H9 (cell line): ENCODE data around the gene PREB. TPM values are rescaled to one million over a fixed set of nuclear protein-coding genes. Genes with fewer than 3 reads are reported as not detected.

Experiments used
- DNase-seq: peaks from one replicate; pipeline ENCODE4 v3.0.0-alpha.2; 2017
- H2AFZ ChIP-seq: one replicate; pipeline ENCODE4 v1.6.1; 2013; ENCODE audit warnings: mild to moderate bottlenecking, low read length, control low read depth, moderate library complexity
- H2AK5ac ChIP-seq: 2 replicates; pipeline ENCODE4 v1.6.1; 2013; ENCODE audit warnings: low read length, control low read depth, mixed read lengths; ENCODE audit not compliant: insufficient read length
- H2BK120ac ChIP-seq: one replicate; pipeline ENCODE4 v1.6.1; 2013; ENCODE audit warnings: low read depth, mild to moderate bottlenecking, low read length, control low read depth, inconsistent platforms; ENCODE audit not compliant: poor library complexity, severe bottlenecking
- H2BK12ac ChIP-seq: 2 replicates; pipeline ENCODE4 v1.6.1; 2013; ENCODE audit warnings: low read length, control low read depth, mixed read lengths, low read depth; ENCODE audit not compliant: insufficient read length
- H2BK15ac ChIP-seq: 2 replicates; pipeline ENCODE4 v1.6.1; 2013; ENCODE audit warnings: low read depth, low read length, control low read depth
- H2BK20ac ChIP-seq: one replicate; pipeline ENCODE4 v1.6.1; 2013; ENCODE audit warnings: low read depth, mild to moderate bottlenecking, low read length, control low read depth, inconsistent platforms; ENCODE audit not compliant: poor library complexity, severe bottlenecking
- H2BK5ac ChIP-seq: 2 replicates; pipeline ENCODE4 v1.6.1; 2013; ENCODE audit warnings: low read length, control low read depth, mixed read lengths; ENCODE audit not compliant: insufficient read length
- H3K14ac ChIP-seq: 2 replicates; pipeline ENCODE4 v1.6.1; 2013; ENCODE audit warnings: low read length, control low read depth; ENCODE audit not compliant: insufficient read depth
- H3K18ac ChIP-seq: 2 replicates; pipeline ENCODE4 v1.6.1; 2013; ENCODE audit warnings: low read depth, mild to moderate bottlenecking, mixed read lengths, low read length, control low read depth; ENCODE audit not compliant: insufficient read length
- H3K23ac ChIP-seq: 2 replicates; pipeline ENCODE4 v1.6.1; 2013; ENCODE audit warnings: low read length, control low read depth, mixed read lengths, low read depth; ENCODE audit not compliant: insufficient read length
- H3K23me2 ChIP-seq: 2 replicates; pipeline ENCODE4 v1.6.1; 2013; ENCODE audit warnings: low read depth, mild to moderate bottlenecking, mixed read lengths, low read length, control low read depth; ENCODE audit not compliant: insufficient read length, poor library complexity, severe bottlenecking
- H3K27ac ChIP-seq: 2 replicates; pipeline ENCODE4 v1.5.1; 2013; ENCODE audit warnings: low read length, control low read depth, mixed read lengths, low read depth; ENCODE audit not compliant: insufficient read length
- H3K27me3 ChIP-seq: 2 replicates; pipeline ENCODE4 v1.6.1; 2013; ENCODE audit warnings: low read length, control low read depth, inconsistent platforms; ENCODE audit not compliant: insufficient read depth
- H3K4ac ChIP-seq: 2 replicates; pipeline ENCODE4 v1.6.1; 2013; ENCODE audit warnings: low read depth, mild to moderate bottlenecking, control low read depth, inconsistent platforms, low read length, moderate library complexity
- H3K4me1 ChIP-seq: 2 replicates; pipeline ENCODE4 v1.6.1; 2013; ENCODE audit warnings: low read length, control low read depth, inconsistent platforms; ENCODE audit not compliant: insufficient read depth
- H3K4me2 ChIP-seq: 2 replicates; pipeline ENCODE4 v1.6.1; 2013; ENCODE audit warnings: low read length, control low read depth, mixed read lengths; ENCODE audit not compliant: insufficient read length, insufficient read depth
- H3K56ac ChIP-seq: 2 replicates; pipeline ENCODE4 v1.6.1; 2013; ENCODE audit warnings: low read depth, mild to moderate bottlenecking, mixed read lengths, low read length, control low read depth; ENCODE audit not compliant: insufficient read length
- H3K79me1 ChIP-seq: 2 replicates; pipeline ENCODE4 v1.6.1; 2013; ENCODE audit warnings: low read depth, mild to moderate bottlenecking, moderate library complexity, low read length, control low read depth, inconsistent platforms; ENCODE audit not compliant: insufficient read depth, poor library complexity, severe bottlenecking
- H3K79me2 ChIP-seq: 2 replicates; pipeline ENCODE4 v1.6.1; 2013; ENCODE audit warnings: low read length, control low read depth, inconsistent platforms; ENCODE audit not compliant: insufficient read depth
- H3K9ac ChIP-seq: 2 replicates; pipeline ENCODE4 v1.6.1; 2013; ENCODE audit warnings: low read length, control low read depth, mixed read lengths; ENCODE audit not compliant: insufficient read length; ENCODE audit errors: extremely low read depth
- H3K9me3 ChIP-seq: one replicate; pipeline ENCODE4 v1.6.1; 2013; ENCODE audit warnings: low read depth, low read length, inconsistent platforms; ENCODE audit not compliant: control insufficient read depth
- H3T11ph ChIP-seq: one replicate; pipeline ENCODE4 v1.6.1; 2013; ENCODE audit warnings: mild to moderate bottlenecking, low read length, control low read depth, inconsistent platforms
- H4K20me1 ChIP-seq: one replicate; pipeline ENCODE4 v1.6.1; 2013; ENCODE audit not compliant: control insufficient read depth, insufficient read length, insufficient read depth
- H4K5ac ChIP-seq: 2 replicates; pipeline ENCODE4 v1.6.1; 2013; ENCODE audit warnings: low read depth, mild to moderate bottlenecking, mixed read lengths, low read length, control low read depth; ENCODE audit not compliant: insufficient read length
- H4K8ac ChIP-seq: replicated peaks from 2 replicates; pipeline ENCODE4 v1.6.1; 2013; ENCODE audit warnings: low read length, control low read depth, mixed read lengths, low read depth; ENCODE audit not compliant: insufficient read length
- H4K91ac ChIP-seq: 2 replicates; pipeline ENCODE4 v1.6.1; 2013; ENCODE audit warnings: low read depth, mild to moderate bottlenecking, moderate library complexity, mixed read lengths, low read length, control low read depth; ENCODE audit not compliant: insufficient read length
- H3K27ac Mint-ChIP-seq, 3 experiments: 2 replicates in 2 of 3; 3 replicates in 1 of 3; pipeline ENCODE4 v1.8.0; 2020 to 2021; ENCODE audit warnings: mixed read lengths in 3 of 3, mild to moderate bottlenecking in 1 of 3, moderate library complexity in 1 of 3
- H3K27me3 Mint-ChIP-seq: 2 replicates; pipeline ENCODE4 v1.8.0; 2021; ENCODE audit warnings: low read depth, mild to moderate bottlenecking, moderate library complexity, mixed read lengths
- H3K36me3 Mint-ChIP-seq, 3 experiments: 2 replicates in 2 of 3; 3 replicates in 1 of 3; pipeline ENCODE4 v1.8.0; 2020 to 2021; ENCODE audit warnings: low read depth in 3 of 3, mixed read lengths in 3 of 3; ENCODE audit not compliant: insufficient read depth in 1 of 3
- H3K4me1 Mint-ChIP-seq, 2 experiments: 2 replicates each; pipeline ENCODE4 v1.8.0; 2020; ENCODE audit warnings: mixed read lengths in 2 of 2
- H3K4me3 Mint-ChIP-seq, 2 experiments: 2 replicates in 1 of 2; 3 replicates in 1 of 2; pipeline ENCODE4 v1.8.0; 2020 to 2021; ENCODE audit warnings: mild to moderate bottlenecking in 2 of 2, mixed read lengths in 2 of 2, moderate library complexity in 1 of 2
- H3K9me3 Mint-ChIP-seq, 2 experiments: 2 replicates in 1 of 2; 3 replicates in 1 of 2; pipeline ENCODE4 v1.8.0; 2020; ENCODE audit warnings: mild to moderate bottlenecking in 2 of 2, mixed read lengths in 2 of 2, moderate library complexity in 1 of 2
- CTCF ChIP-seq: fragments of 200-600 bp; sonication (generic); conservative IDR thresholded peaks from 3 replicates; pipeline ENCODE4 v1.8.0; 2021; ENCODE audit warnings: antibody characterized with exemption, mild to moderate bottlenecking
- WGBS: extraction: QIAGEN DNeasy Blood & Tissue Kit; methylation state at CpG from one replicate; pipeline ENCODE4 v1.1.7; 2013; ENCODE audit warnings: missing lambda C conversion rate, low lambda C conversion rate, mixed read lengths; ENCODE audit not compliant: insufficient read length; ENCODE audit errors: extremely low coverage; 5-methylcytosine and 5-hydroxymethylcytosine counted together
- total RNA-seq: library from RNA; stranded (reverse); gene quantifications from 2 replicates; pipeline ENCODE4 v1.2.1, GENCODE V29; 2021

Gene PREB
- total RNA-seq, 1 experiment from 2014 or later = 43.6 TPM

- peaks cover 0 to 2% of the 10 kb centered on the region in 2 experiments; a peak in 2 of 5 replicates for H3K9me3 Mint-ChIP-seq
- H3K79me1 ChIP-seq = no peaks in the 10 kb centered on the region
- no peaks in the 10 kb centered on the region for H4K20me1 ChIP-seq
- H3K27ac Mint-ChIP-seq = peak overlapping the region in 1 of 3 experiments; percentile 33; a peak in 1 of 7 replicates
- H3K14ac ChIP-seq = no peak overlapping the region
- no peaks in the 10 kb centered on the region for H3K79me2 ChIP-seq
- H3K4me1 Mint-ChIP-seq = peaks cover 0 to 2% of the 10 kb centered on the region in 2 experiments; a peak in 1 of 4 replicates
- H3K27ac ChIP-seq = no peak overlapping the region
- H4K8ac ChIP-seq = no peak overlapping the region
- no peak overlapping the region for H3K56ac ChIP-seq
- H3K27me3 ChIP-seq = no peaks in the 10 kb centered on the region
- no peak overlapping the region for H3T11ph ChIP-seq
- WGBS = no CpG with 5 or more reads among the region's 8 CpGs
- no peak overlapping the region for H2BK5ac ChIP-seq
- peaks cover 2% of the 10 kb centered on the region; the same call in 1 of the 2 replicates for H3K27me3 Mint-ChIP-seq
- no peaks in the 10 kb centered on the region for H3K9me3 ChIP-seq
- TF ChIP-seq CTCF = peak; percentile 36; the same call in 2 of the 3 replicates
- H2AFZ ChIP-seq = no peak overlapping the region
- no peak overlapping the region for H2BK120ac ChIP-seq
- H3K23me2 ChIP-seq = no peaks in the 10 kb centered on the region
- no peak overlapping the region for H3K23ac ChIP-seq
- no peak overlapping the region for H3K18ac ChIP-seq
- peak overlapping the region; percentile 72 for H4K91ac ChIP-seq
- no peak overlapping the region for H2BK12ac ChIP-seq
- DNase-seq = peak; percentile 65
- no peak overlapping the region for H2AK5ac ChIP-seq
- no peak overlapping the region for H4K5ac ChIP-seq
- H3K9ac ChIP-seq = no peak overlapping the region
- H2BK15ac ChIP-seq = no peak overlapping the region
- no peaks in the 10 kb centered on the region for H3K36me3 Mint-ChIP-seq
- no peaks in the 10 kb centered on the region for H3K4me1 ChIP-seq
- no peak overlapping the region for H3K4me3 Mint-ChIP-seq
- no peak overlapping the region for H3K4ac ChIP-seq
- no peak overlapping the region for H2BK20ac ChIP-seq
- no peak overlapping the region for H3K4me2 ChIP-seq
Observed at GRCh38 chr2:27152102-27152795, 17.8 kb upstream of the PREB start.
